ENCODE measurements around the gene PFKFB4. TPM values are rescaled to one million over a fixed set of nuclear protein-coding genes. Genes with fewer than 3 reads are reported as not detected.

Gene PFKFB4
- total and polyA plus RNA-seq, 2 of the 8 experiments (the other 6 are each of a cell fraction or from before 2014, with no cell fraction given): 10.7 to 20.1 TPM

- Histone ChIP-seq H3K4me1 (replicated peaks in 1 of 4; ENCODE audit: control insufficient read depth in 3 of 4, insufficient read depth in 4 of 4, low read length in 3 of 4) (peaks cover 0 to 26% (median 16%) of the 10 kb centered on the region in 4 experiments; a peak in 6 of 7 replicates), H2AK5ac (ENCODE audit: low read depth, low read length) (peak overlapping the region; percentile 97; the same call in 1 of the 2 replicates), H3K4me3 (ENCODE audit: extremely low read depth in 1 of 4, insufficient read depth in 2 of 4, low read depth in 3 of 4, low read length in 4 of 4) (no peak overlapping the region), H3K79me1 (ENCODE audit: low read depth, low read length) (peaks cover 4% of the 10 kb centered on the region; the same call in 1 of the 2 replicates), H2BK12ac (ENCODE audit: low read depth, low read length) (peak overlapping the region; percentile 99; the same call in 1 of the 2 replicates), H2BK20ac (ENCODE audit: low read length) (peak overlapping the region; percentile 98), H3K4ac (replicated peaks; ENCODE audit: insufficient read length, low read depth, low read length) (peak overlapping the region; percentile 65), H2BK5ac (ENCODE audit: low read depth, low read length) (peak overlapping the region; percentile 88; the same call in 1 of the 2 replicates), H3K9ac (replicated peaks in 1 of 4; ENCODE audit: extremely low read depth in 1 of 4, low read depth in 3 of 4, low read length in 3 of 4) (no peak overlapping the region), H2BK15ac (ENCODE audit: low read length) (peak overlapping the region; percentile 99), H2BK120ac (replicated peaks; ENCODE audit: low read depth, low read length) (no peak overlapping the region), H4K8ac (ENCODE audit: extremely low read depth, insufficient read depth, low read length) (no peak overlapping the region), H4K5ac (ENCODE audit: insufficient read length, low read depth, low read length) (no peak overlapping the region), H3K14ac (ENCODE audit: insufficient read length) (no peak overlapping the region), H4K91ac (replicated peaks; ENCODE audit: insufficient read length, low read length) (peak overlapping the region; percentile 88), H3K4me2 (ENCODE audit: insufficient read depth in 1 of 2, low read depth in 2 of 2, low read length in 2 of 2) (no peak overlapping the region; a peak in 1 of 4 replicates), H3K18ac (ENCODE audit: extremely low read depth, low read length) (peak overlapping the region; percentile 78; the same call in 1 of the 2 replicates), H3K9me3 (ENCODE audit: insufficient read depth in 2 of 2, low read depth in 1 of 2, low read length in 1 of 2) (no peaks in the 10 kb centered on the region), H3K27ac (ENCODE audit: low read depth, low read length) (peak overlapping the region; percentile 27; the same call in 1 of the 2 replicates), H4K20me1 (replicated peaks in 1 of 2; ENCODE audit: control insufficient read depth in 1 of 2, insufficient read depth in 2 of 2, low read length in 2 of 2) (no peaks in the 10 kb centered on the region), H3K23ac (ENCODE audit: insufficient read length) (no peak overlapping the region), H3K36me3 (ENCODE audit: control insufficient read depth in 2 of 4, insufficient read depth in 4 of 4, low read length in 3 of 4) (no peaks in the 10 kb centered on the region), H3K27me3 (replicated peaks in 1 of 4; ENCODE audit: control insufficient read depth in 3 of 4, extremely low read depth in 1 of 4, insufficient read depth in 3 of 4, low read length in 3 of 4) (no peaks in the 10 kb centered on the region), H2AFZ (ENCODE audit: low read length) (no peak overlapping the region), H3K56ac (replicated peaks; ENCODE audit: insufficient read length, low read depth, low read length) (no peak overlapping the region), H3K23me2 (ENCODE audit: low read depth, low read length) (peaks cover 6% of the 10 kb centered on the region), H3K79me2 (ENCODE audit: control insufficient read depth in 1 of 2, insufficient read depth in 2 of 2, low read length in 2 of 2) (peaks cover 0 to 13% of the 10 kb centered on the region in 2 experiments; a peak in 2 of 4 replicates)
- WGBS, 2 experiments (ENCODE audit: extremely low coverage in 1 of 2, insufficient coverage in 1 of 2, insufficient read length in 1 of 2, insufficient replicate concordance in 2 of 2, low coverage in 1 of 2, low lambda C conversion rate in 2 of 2, missing lambda C conversion rate in 1 of 2): 91% methylated on average over 9 of the region's 9 CpGs; no CpG with 5 or more reads in 1 of the 2 experiments
- CTCF ChIA-PET (ENCODE audit: partially characterized antibody): interaction anchor here (1.0 to 21.5 kb wide), 6 partner anchors 11 to 73 kb away, joined by 3 to 251 read pairs (median 16); partner anchors contain the start of gene SHISA5
- POLR2A ChIA-PET (ENCODE audit: partially characterized antibody): interaction anchor here (0.8 to 7.6 kb wide), 8 partner anchors 13 to 235 kb away, joined by 3 to 83 read pairs (median 4); partner anchors contain the start of genes ATRIP and ZNF589
- TF ChIP-seq SRF (IDR thresholded peaks at IDR 0.05; ENCODE audit: low read depth, low read length): no peak
- TF ChIP-seq GABPA (IDR thresholded peaks at IDR 0.05; ENCODE audit: borderline replicate concordance, insufficient read depth, low read length): no peak
- TF ChIP-seq EP300 (IDR thresholded peaks at IDR 0.05; ENCODE audit: borderline replicate concordance in 1 of 2, low read depth in 2 of 2, low read length in 2 of 2): no peak
- FAIRE-seq (no peak), DNase-seq (ENCODE audit: low read depth in 1 of 2, low spot score in 2 of 2) (no peak)
These were observed 80.1 kb downstream of the PFKFB4 start for GRCh38 chr3:48476426-48477053.

Measured in H1 (cell line).